HG03060 (cell line): ENCODE data around the gene ARHGEF16.

ENCODE experiments used
- ATAC-seq: cut with Tn5 transposase; IDR thresholded peaks from one replicate; pipeline ENCODE4 v1.9.1; 2021; ENCODE audit warnings: low read depth, moderate number of reproducible peaks; ENCODE audit not compliant: unreplicated experiment

Gene ARHGEF16

DNA sequence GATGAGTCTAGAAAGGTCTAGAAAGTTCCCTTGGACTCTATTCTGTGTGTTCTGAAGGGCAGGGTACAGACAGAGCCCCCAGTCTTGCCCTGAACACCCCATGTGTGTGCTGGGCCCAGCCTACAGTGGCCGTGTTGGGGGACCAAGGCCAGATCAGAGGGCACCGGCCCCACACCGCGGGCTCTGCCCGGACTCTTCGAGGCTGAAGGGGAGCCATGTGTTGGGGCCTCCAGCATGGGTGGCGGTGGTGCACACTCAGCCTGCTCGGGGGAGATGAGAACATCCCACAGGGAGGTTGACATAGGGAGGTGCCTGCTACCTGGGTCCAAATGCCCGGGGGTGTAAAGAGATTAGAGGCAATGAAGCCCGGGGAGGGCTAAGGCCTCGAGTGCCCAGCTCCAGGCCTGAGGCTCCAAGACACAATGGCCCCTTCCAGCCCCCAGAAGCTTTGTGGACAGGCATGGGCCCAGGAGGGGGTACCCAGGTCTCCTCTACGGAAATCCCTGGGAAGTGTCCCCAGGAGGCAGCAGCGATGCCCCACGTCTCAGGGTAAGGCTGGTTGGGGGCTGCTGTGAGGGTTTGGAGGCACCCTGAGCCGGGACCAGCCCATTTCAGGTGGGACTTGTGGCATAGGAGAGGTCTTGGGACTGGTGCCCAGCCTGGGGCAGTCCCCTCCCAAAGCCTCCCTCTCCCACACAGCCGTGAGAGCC is 12.1 kb downstream of the ARHGEF16 start:
- ATAC-seq, result no peak

DNA sequence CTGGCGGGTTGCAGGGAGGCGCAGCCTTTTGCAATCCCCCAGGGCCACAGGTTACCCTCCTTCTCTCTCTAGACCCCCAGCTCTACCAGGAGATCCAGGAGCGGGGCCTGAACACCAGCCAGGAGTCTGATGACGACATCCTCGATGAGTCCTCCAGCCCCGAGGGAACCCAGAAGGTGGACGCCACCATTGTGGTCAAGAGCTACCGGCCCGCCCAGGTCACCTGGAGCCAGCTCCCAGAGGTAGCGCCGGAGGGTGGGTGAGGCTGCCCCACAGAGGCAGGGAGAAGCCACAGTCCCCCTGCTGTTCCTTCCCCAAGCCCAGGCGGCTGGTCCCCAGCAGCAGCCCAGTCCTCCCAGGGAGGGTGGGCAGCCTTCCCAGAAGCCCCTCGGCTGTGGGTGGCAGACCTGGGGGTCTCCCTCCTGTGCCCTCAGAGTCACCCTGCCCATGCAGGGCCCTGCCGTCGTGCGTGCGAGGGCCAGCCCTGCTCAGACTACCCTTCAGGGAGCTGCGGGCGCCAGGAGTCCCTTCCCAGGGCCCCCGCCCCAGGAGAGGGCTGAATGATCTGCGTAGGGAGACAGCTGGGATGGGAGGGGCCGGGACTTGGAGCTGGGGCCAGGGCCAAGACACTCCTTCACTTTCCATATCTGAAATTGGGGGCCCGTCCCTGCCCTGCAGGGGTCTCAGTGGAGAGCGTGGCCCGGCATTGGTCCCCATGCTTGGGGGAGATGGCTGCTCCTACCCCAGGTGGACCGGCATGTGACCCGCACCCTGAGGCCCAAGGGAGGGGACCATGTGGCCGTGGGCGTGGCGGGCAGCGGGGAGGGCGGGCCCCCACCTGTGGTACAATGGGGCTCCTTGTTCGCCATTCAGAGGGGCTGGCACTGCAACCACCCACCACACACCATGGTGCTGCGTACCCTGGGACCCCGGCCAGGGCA is 12.9 kb downstream of the ARHGEF16 start:
- no peak for ATAC-seq

DNA sequence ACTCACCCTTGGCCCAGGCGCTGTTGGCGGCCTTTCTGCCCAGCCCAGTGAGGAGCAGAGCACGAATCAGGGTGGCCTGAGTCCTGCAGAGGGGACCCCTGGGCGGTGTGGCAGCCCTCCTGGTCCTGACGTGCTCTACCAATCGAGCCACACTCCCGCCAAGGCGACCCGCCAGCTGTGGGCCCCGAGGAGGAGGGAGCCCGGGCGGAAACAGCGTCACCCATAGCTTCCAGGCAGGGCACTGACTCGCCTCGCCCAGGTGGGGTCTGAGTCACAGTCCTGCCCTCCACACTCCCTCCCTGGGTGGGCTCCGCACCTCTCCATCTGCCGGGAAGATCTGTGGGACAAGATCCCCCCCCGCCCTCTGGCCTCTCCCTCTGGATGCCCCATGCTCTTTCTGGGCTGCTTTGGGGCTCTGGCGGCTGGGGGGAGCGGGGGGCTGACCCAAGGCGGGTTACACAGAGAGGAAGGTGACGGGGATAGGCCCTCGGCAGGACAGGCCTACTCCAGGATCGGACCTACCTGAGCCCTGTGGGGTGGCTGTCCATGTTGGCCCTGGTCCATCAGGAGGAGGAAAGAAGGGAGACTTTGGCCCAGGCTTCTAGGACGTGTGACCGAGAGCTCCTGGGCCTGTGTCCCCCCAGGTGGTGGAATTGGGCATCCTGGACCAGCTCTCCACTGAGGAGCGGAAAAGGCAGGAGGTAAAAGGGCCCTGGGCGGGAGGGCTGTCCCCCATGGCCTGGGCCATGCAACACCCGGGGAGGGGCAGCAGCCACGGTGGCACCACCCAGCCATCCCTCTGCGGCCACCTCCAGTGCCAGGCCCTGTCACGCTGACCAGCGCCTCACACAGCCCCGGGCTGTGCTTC is 14.0 kb downstream of the ARHGEF16 start:
- ATAC-seq, result no peak

DNA sequence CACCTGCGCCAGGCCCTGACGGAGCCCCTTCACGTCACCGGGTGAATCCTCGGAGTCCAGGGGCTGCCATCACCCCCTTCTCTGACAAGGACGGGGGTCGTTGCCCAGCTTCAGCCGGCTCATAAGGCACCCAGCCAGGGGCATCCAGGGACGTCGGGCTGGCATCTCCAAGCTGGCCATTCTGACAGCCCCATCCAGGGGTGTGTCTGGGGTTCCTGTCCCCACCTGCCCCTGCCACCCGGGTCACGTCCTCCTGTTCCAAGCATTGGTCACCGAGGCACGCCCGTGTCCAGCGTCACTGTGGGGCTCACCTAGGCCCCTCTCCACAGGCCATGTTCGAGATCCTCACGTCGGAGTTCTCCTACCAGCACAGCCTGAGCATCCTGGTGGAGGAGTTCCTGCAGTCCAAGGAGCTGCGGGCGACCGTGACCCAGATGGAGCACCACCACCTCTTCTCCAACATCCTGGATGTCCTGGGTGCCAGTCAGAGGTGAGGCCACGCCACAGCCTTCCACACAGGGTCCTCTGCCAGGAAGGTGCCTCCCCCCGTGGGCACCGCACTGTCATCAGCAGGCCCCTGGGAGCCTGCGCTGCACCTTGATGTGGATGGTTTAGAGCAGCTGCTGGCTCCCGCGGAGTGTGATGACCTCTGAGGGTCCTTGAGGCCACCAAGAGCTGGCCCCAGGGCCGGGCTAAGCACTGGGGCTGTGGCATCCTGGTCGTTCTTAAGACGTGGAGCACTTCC is 14.8 kb downstream of the ARHGEF16 start:
- ATAC-seq, result no peak

DNA sequence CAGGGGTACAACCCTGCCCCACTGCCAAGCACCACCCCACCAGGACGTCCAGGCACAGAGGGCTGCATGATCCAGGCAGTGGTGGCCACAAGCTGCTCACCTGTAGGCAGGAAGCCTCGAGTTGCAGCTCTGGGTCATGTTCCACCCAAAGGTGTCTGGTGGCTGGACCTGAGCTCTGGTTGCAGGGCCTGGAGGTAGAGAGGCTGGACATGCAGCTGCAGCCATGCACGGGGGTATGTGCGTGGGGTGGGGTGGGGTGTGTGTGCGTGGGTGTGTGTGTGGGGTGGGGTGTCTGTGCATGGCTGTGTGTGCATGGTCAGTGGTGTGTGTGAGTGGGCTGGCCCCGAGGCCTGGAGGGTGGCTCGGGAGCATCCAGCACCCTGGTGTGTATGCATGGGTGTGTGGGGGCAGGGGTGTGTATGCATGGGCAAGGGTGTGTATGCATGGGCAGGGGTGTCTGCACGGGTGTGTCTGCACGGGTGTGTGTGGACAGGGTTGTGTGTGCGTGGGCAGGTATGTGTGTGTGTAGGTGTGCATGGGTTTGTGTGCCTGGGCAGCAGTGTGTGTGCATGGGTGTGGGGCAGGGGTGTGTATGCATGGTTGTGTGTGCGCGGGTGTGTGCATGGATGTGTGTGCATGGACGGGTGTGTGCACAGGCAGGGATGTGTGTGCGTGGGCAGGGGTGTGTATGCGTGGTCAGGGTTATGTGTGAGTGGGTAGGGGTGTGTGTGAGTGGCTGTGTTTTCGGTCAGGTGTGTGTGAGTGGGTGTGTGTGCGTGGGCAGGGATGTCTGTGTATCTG is 15.6 kb downstream of the ARHGEF16 start:
- ATAC-seq, result no peak

DNA sequence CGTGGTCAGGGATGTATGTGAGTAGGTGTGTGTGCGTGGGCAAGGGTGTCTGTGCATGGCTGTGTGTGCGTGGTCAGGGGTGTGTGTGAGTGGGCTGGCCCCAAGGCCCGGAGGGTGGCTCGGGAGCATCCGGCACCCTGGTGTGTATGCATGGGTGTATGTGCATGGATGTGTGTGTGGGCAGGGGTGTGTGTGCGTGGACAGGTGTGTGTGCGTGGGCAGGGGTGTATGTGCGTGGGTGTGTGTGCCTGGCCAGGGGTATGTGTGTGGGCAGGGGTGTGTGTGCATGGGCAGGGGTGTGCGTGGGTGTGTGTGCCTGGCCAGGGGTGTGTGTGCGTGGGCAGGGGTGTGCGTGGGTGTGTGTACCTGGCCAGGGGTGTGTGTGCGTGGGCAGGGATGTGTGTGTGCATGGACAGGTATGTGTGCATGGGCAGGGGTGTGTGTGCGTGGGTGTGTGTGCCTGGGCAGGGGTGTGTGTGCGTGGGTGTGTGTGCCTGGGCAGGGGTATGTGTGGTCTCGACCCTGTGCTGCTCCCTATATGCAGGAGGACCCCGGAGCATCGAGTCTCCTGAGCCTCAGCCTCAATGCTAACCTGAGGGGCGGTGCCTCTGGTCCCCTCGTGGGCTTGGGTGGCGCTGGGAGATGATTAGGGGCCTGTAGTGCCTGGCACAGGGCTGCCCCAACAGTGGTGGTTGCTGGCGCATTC is 16.3 kb downstream of the ARHGEF16 start:
- ATAC-seq, result no peak

DNA sequence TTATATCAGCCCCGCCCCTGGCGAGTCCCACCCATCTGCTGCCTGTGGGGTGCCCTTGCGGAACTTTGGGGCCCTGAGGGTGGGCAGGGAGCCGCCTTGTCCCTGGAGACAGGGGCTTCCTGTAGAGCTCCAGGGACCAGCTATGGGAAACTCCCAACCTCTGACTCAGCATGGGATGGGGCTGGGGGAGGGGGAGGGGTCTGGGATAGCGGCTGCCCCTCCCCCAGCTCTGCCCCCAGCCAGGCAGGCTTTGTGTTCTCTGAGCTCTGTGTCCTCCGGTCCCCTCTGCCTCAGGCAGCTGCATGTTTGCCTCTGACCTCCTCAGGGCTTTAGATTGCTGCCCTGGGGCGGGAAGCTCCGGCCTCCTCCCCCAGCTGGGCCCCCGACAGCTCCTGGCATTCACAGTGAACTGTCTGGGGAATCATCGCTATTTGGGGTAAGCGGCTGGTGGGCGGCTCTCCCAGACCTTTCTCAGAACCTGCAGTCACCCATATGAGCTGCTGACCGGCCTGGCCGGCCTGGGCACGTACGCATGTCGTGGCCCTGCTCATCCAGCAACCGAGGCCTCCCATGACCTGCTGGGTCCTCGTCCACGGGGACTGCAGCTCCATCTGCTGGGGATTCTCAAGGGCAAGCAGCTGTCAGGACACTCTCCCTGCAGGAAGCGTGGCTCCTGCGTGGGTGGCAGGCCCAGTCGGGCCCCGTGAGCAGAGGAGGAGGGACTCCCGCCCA is 17.1 kb downstream of the ARHGEF16 start:
- no peak for ATAC-seq

DNA sequence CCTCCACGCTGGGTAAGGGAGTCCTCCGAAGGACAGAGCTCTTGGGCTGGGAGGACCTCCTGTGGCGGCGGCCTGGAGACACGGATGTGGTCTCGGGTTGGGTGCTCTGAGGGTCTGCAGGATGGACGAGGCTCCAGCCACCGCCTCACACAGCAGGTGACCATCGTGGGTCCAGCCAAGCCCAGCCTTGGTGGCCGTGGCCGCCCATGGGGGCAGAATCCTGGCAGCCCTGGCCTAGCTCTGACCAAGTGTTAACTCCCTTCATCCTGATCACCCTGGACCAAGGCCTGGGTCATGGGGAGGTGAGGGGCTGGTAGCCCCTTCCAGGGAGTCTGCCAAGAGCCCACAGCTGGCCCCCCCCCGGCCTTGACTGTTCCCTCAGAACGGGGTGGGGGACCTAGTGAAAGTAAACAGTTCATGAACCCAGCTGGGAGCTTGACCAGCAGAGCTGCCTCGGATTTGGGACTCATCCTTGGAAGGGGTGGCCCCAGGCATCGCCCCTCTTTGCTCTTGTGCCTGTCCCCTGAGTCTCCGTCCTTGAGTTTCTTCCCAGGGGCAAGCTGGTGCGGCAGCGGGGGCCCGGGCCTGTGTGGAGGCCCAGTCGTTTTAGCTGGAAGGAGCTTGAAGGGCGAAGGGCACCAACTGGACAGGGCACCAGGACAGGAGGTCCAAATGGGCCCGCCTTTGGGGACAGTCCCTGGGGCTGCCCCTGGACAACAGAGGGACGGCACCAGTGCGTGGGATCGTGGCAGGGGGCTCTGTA is 17.8 kb downstream of the ARHGEF16 start:
- no peak for ATAC-seq

DNA sequence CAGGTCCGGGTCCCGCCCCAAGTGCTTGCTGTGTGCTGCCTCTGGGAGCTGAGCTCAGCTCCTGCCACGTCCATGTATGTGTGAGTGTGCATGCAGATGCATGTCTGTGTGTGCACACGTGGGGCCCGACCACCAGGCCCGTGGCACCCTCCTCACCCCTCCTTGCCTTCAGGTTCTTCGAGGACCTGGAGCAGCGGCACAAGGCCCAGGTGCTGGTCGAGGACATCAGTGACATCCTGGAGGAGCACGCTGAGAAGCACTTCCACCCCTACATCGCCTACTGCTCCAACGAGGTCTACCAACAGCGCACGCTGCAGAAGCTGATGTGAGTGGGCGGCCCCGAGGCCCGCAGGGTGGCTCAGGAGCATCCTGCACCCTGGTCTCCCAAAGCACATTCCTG is 18.4 kb downstream of the ARHGEF16 start:
- no peak for ATAC-seq

DNA sequence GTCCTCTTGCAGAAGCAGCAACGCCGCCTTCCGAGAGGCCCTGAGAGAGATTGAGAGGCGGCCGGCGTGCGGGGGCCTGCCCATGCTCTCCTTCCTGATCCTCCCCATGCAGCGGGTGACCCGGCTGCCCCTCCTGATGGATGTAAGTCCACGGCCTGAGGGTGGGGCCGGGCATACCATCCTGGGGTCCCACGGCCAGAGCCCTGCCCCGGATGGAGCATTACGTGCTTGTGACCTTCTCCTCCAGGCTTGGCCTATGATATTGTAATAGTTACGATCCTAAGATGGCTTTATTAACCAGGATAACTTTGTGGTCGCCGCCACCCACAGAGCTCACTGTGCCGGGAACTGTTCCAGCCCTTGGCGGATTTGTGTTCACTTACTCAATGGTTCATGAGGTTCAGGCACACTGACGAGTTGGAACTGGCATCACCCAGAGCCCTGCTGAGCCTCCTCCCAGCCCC is 18.9 kb downstream of the ARHGEF16 start:
- no peak for ATAC-seq

DNA sequence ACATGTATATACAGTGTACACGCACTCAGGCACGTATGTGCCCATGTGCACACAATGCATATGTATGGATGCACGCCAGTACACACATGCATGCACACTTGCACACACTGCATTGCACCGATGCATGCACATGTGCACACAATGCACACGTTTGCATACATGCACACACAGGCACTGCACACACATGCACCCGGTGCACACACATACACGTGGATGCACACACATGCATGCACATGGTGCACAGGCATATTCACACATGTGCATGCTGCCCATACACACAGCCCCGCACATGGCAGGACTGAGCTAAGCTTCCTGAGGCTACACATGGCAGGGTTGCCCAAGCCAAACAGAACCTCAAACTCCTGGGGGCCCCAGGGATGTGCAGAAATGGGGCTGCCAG is 19.6 kb downstream of the ARHGEF16 start:
- ATAC-seq, result no peak

DNA sequence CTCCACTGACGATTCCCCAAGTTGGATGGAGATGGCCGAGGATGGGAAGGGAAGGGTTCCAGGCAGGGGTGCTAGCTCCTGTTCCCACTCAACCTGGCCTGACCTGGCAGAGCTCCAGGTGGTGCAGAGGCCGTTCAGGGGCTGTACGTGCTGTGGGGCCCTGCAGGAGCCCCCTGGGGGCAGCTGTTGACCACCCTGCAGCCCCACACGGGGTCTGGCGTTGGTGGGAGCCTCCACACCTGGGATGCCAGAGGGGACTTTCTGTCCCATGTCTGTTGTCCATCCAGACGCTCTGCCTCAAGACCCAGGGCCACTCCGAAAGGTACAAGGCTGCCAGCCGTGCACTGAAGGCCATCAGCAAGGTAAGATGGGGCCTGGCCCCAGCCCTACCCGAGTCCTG is 20.0 kb downstream of the ARHGEF16 start:
- no peak for ATAC-seq

DNA sequence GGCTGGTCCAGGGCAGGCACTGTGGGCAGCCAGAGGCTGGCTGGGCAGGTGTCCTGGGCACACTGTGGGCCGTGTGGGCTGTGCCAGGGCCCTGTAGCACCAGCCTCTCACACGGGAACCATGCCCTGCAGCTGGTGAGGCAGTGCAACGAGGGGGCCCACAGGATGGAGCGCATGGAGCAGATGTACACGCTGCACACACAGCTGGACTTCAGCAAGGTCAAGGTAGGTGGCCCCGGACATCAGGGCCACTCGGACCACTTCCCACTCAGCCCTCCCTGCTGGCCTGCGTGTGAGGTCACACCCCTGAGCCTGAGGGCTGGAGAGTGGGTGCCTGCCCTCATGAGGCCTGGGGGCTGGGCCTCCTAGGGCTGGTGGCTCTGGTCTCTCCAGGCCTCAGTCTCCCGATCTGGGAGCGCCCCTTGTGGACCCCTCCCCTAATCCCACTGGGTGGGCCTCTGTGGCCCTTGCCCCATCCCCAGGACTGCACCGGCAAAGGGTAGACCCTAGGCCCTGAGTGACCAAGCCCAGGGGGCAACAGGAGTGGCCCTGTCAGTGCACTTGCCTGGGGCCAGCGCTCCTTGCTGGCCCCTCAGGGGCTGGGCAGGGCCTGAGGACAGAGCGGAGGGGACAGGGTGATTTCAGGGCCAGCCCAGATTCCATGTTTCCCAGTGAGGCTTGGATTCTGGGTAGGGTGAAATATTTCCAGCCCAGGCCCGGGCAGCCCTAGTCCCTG is 21.5 kb downstream of the ARHGEF16 start:
- ATAC-seq, result no peak

DNA sequence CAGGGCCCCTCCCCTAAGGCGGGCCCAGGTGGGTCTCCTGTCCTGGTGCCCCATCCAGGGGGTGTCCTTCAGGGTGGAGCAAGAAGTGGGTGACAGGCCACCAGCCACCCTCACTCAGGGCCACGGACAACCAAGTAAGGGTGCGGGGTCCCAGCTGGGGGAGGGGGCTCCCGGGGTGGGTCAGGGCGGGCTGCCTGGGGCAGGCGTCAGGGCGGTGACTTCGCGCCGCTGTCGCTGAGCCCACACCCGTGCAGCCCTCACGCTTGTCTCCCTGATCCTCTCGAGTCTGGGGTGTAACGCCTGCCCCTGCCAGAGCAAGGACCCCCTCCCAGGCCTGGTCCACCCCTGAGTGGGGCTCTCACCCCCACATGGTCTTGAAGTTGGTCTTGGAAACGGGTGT is 22.2 kb downstream of the ARHGEF16 start:
- no peak for ATAC-seq

DNA sequence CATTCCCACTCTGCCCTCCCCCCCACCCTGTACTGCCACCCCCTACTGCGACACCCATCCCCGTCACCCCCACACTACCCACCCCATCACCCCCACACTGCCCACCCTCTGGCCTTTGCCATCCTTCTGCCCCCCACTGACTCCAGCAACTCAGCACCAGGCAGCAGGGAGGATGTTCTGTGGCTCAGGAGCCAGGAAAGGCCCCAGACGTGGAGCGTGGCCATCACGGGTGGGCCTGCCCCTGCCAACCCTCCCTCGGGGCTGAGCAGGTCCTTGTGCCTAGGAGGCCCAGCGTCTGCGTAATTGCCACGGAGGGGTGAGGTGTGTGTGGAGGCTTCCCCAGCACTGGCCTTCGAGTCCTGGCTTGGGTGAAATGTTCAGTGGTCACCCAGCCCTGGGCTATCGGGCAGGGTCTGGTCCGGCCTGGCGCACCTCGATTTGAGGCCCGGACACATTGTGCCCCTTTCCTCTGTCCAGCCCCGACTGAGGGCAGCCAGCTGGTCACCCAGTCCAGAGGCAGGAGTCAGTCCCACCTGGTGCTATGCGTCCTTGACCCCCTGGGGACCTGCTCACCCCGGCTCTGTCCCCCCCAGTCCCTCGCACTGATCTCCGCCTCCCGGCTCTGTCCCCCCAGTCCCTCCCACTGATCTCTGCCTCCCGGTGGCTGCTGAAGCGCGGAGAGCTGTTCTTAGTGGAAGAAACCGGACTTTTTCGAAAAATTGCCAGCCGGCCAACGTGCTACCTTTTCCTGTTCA is 23.0 kb downstream of the ARHGEF16 start:
- no peak for ATAC-seq

DNA sequence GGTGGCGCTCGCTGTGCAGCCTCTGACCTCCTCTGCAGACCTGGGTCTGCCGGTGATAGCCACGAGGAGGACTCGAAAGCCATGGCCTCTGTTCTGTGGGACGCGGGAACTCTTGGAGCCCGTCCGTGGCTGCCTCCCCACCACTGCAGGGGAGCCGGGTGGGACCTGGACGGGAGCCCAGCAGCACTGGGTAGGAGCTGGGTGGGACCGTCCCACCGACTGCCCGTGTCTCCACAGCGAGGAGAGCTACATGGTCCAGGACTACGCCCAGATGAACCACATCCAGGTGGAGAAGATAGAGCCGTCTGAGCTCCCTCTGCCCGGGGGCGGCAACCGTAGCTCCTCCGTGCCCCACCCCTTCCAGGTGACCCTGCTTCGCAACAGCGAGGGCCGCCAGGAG is 23.7 kb downstream of the ARHGEF16 start:
- no peak for ATAC-seq
